ENCODE results near the gene ANKS1A. TPM values are rescaled to one million over a fixed set of nuclear protein-coding genes. Genes with fewer than 3 reads are reported as not detected.
"Not testable (repeated sequence)": the region's sequence is repeated elsewhere in the genome, so short reads cannot be mapped to it uniquely, and the experiment has no call there.

Gene ANKS1A
- total RNA-seq, 2 experiments from 2014 or later = 6.0 to 6.7 TPM

DNA sequence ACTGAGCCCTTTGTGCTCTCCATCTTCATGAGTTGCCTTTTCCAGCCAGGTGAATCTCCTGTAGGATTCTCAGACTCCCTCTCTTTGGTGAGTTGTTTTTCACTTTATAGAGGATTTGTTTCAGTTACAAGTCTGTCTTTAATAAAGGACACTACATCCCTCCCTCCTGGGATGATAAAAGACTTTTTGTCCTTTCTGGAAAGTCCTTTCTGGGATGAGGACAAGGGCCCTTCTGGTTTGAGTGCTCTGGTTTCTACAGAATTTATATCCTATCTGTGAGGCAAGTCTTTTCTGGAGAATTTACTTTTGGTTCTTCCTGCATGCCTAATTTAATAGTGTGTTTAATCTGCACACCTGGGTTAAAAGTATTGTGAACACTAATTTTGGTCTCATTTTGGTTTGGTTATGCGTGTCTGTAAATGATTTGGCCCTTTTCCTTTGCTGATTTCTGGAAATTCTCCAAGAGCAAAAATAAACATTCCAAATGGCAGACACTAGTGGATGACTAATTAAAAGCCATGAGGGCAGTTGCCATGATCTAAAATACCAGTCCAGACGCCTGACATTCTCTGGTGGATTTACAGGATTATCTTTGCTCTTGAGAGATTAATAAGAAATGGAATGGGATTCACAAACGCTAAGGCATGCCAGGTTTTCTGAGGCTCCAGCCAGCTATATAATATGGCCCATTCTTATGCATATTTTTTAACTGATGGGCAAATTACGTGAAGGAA lies 207.2 kb downstream of the ANKS1A start:
- H3K36me3 Mint-ChIP-seq (ENCODE audit: low read depth) = no peaks in the 10 kb centered on the region

GRCh38 chr6:35099116-35099515 lies 210.1 kb downstream of the ANKS1A start:
- ChIA-PET POLR2A (no interaction called here), CTCF (interaction anchor here (1.4 to 2.8 kb wide), 2 partner anchors 41 to 143 kb away, joined by 4 to 10 read pairs; no protein-coding TSS in a partner anchor)

More for the DNA sequence above, 207.2 kb downstream of the ANKS1A start:
- no peaks in the 10 kb centered on the region for H3K9me3 Mint-ChIP-seq
- intact Hi-C loops (cut with micrococcal nuclease) = no loop called here
- TF ChIP-seq CTCF (IDR thresholded peaks at IDR 0.05) = no peak
- H3K4me3 Mint-ChIP-seq = no peak overlapping the region
- peaks cover 2% of the 10 kb centered on the region for H3K27me3 Mint-ChIP-seq
- ChIA-PET CTCF (interaction anchor here (0.7 kb wide), 1 partner anchor 43 kb away, joined by 3 read pairs; no protein-coding TSS in a partner anchor), POLR2A (interaction anchor here (0.6 kb wide), 1 partner anchor 454 kb away, joined by 3 read pairs; no protein-coding TSS in a partner anchor)
- ATAC-seq = no peak
- DNase-seq = no peak
- H3K27ac Mint-ChIP-seq = no peak overlapping the region
- no peaks in the 10 kb centered on the region for H3K4me1 Mint-ChIP-seq (ENCODE audit: low read depth)

GRCh38 chr6:35105078-35105477 lies 216.0 kb downstream of the ANKS1A start:
- Mint-ChIP-seq H3K36me3 (ENCODE audit: low read depth) (no peaks in the 10 kb centered on the region), H3K9me3 (peaks cover 3% of the 10 kb centered on the region), H3K4me3 (no peak overlapping the region), H3K4me1 (ENCODE audit: low read depth) (no peaks in the 10 kb centered on the region), H3K27ac (no peak overlapping the region), H3K27me3 (no peaks in the 10 kb centered on the region)
- ChIA-PET CTCF (interaction anchor here (0.7 to 1.5 kb wide), 3 partner anchors 11 to 20 kb away, joined by 3 to 4 read pairs (median 3); no protein-coding TSS in a partner anchor), POLR2A (no interaction called here)
- intact Hi-C loops (cut with micrococcal nuclease) = no loop called here
- DNase-seq (no peak), ATAC-seq (no peak)
- TF ChIP-seq CTCF (IDR thresholded peaks at IDR 0.05) = no peak

More at GRCh38 chr6:35099116-35099515, 210.1 kb downstream of the ANKS1A start:
- no peak overlapping the region for H3K4me3 Mint-ChIP-seq
- H3K27ac Mint-ChIP-seq = no peak overlapping the region
- H3K27me3 Mint-ChIP-seq = peaks cover 2% of the 10 kb centered on the region
- no peaks in the 10 kb centered on the region for H3K4me1 Mint-ChIP-seq (ENCODE audit: low read depth)
- DNase-seq (no peak), ATAC-seq (no peak)
- intact Hi-C loops (cut with micrococcal nuclease) = no loop called here
- no peaks in the 10 kb centered on the region for H3K36me3 Mint-ChIP-seq (ENCODE audit: low read depth)
- no peaks in the 10 kb centered on the region for H3K9me3 Mint-ChIP-seq
- no peak for TF ChIP-seq CTCF (IDR thresholded peaks at IDR 0.05)

- intact Hi-C loops (cut with micrococcal nuclease); H3K4me1 Mint-ChIP-seq (ENCODE audit: low read depth); H3K9me3 Mint-ChIP-seq; ATAC-seq; DNase-seq; H3K27ac Mint-ChIP-seq; H3K27me3 Mint-ChIP-seq; H3K4me3 Mint-ChIP-seq; POLR2A ChIA-PET; H3K36me3 Mint-ChIP-seq (ENCODE audit: low read depth): not testable (repeated sequence)
- CTCF ChIA-PET = interaction anchor here (1.1 to 1.9 kb wide), 4 partner anchors 8 to 135 kb away, joined by 3 to 5 read pairs (median 4); no protein-coding TSS in a partner anchor
Measured at GRCh38 chr6:35106061-35106460, 217.0 kb downstream of the ANKS1A start.

DNA sequence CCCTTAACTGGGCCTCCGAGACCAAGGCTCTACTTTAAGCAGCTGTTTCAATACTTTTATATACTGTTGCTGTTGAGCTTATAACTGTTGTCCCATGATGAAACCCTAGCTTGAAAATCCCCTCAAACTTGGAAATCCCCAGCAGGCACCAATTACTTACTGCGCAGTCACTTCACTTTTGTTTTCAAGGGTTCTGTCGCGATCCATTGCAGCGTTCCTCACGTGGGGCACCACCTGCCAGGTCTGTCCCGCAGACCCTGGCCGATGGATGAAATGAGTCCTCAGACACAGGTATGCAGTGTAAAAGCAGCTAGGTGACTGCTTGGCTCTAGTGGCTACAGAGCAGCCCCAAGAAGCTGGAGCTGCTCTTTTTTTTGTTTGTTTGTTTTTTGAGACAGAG lies 218.2 kb downstream of the ANKS1A start:
- H3K36me3 Mint-ChIP-seq (ENCODE audit: low read depth); POLR2A ChIA-PET; intact Hi-C loops (cut with micrococcal nuclease); ATAC-seq; H3K4me1 Mint-ChIP-seq (ENCODE audit: low read depth); H3K27ac Mint-ChIP-seq; H3K27me3 Mint-ChIP-seq; H3K4me3 Mint-ChIP-seq; H3K9me3 Mint-ChIP-seq; DNase-seq: not testable (repeated sequence)
- CTCF ChIA-PET = interaction anchor here (1.7 to 1.9 kb wide), 2 partner anchors 9 to 133 kb away, joined by 3 to 5 read pairs; no protein-coding TSS in a partner anchor

DNA sequence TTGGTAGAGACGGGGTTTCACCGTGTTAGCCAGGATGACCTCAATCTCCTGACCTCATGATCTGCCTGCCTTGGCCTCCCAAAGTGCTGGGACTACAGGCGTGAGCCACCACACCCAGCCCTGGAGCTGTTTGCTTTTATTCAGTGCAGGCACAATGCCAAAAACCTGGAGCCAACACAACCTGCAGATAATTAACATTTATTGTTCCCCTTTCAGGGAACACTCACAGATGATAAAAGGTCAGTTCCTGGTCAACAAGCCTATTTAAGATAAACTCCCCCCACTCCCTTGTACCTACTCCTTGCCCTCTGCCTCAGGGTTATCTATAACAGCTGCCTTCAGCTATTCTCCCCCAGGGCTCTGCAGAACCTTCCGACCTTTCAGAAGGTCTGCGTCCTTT lies 218.7 kb downstream of the ANKS1A start:
- H3K9me3 Mint-ChIP-seq; H3K27me3 Mint-ChIP-seq; ATAC-seq; DNase-seq; H3K27ac Mint-ChIP-seq; H3K4me1 Mint-ChIP-seq (ENCODE audit: low read depth); intact Hi-C loops (cut with micrococcal nuclease); POLR2A ChIA-PET; H3K4me3 Mint-ChIP-seq; H3K36me3 Mint-ChIP-seq (ENCODE audit: low read depth): not testable (repeated sequence)
- CTCF ChIA-PET = interaction anchor here (1.9 kb wide), 1 partner anchor 10 kb away, joined by 5 read pairs; no protein-coding TSS in a partner anchor

Data from activated CD8-positive, alpha-beta T cell treated with anti-CD3 and anti-CD28 coated beads for 36 hours (primary cell).